22Rv1 (cell line): ENCODE measurements around the gene TOB2.

ENCODE experiments used
- H3K27ac ChIP-seq: fragments of 450-650 bp; 2 replicates; pipeline ENCODE4 v1.5.1; 2017
- CTCF ChIP-seq: fragments of 450-650 bp; IDR thresholded peaks from 2 replicates; pipeline ENCODE4 v1.5.1; 2017; ENCODE audit warnings: mild to moderate bottlenecking
- ZFX ChIP-seq: fragments of 450-650 bp; IDR thresholded peaks from 2 replicates; pipeline ENCODE4 v1.6.1; 2017; ENCODE audit warnings: antibody characterized with exemption, borderline replicate concordance

The TOB2 gene

DNA sequence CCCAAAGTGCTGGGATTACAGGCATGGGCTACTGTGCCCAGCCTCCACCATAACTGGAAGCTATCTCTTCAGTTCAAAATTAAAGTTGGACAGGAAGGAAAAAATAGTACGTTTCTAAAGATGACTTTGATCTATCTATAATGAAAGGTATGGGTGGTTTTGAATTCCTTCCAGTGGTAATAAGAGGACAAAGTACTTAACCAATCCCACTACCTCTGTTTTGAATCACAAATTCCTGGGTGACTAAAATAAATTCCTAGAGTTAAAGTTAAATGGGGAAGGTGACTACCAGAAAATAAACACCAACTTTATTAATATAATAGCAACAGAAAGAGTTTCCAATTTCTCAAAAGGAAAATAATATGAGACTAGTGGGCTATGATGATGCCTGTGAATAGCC is 12.8 kb upstream of the TOB2 start:
- H3K27ac ChIP-seq = no peak overlapping the region
- TF ChIP-seq ZFX = no peak
- no peak for TF ChIP-seq CTCF

- H3K27ac ChIP-seq = no peak overlapping the region
- TF ChIP-seq CTCF = no peak
- TF ChIP-seq ZFX = no peak
Measured at GRCh38 chr22:41458161-41458728, 11.6 kb upstream of the TOB2 start.

GRCh38 chr22:41448189-41448808 is 1.7 kb upstream of the TOB2 start:
- TF ChIP-seq ZFX (no peak), CTCF (no peak)
- H3K27ac ChIP-seq = peak overlapping the region; percentile 100

DNA sequence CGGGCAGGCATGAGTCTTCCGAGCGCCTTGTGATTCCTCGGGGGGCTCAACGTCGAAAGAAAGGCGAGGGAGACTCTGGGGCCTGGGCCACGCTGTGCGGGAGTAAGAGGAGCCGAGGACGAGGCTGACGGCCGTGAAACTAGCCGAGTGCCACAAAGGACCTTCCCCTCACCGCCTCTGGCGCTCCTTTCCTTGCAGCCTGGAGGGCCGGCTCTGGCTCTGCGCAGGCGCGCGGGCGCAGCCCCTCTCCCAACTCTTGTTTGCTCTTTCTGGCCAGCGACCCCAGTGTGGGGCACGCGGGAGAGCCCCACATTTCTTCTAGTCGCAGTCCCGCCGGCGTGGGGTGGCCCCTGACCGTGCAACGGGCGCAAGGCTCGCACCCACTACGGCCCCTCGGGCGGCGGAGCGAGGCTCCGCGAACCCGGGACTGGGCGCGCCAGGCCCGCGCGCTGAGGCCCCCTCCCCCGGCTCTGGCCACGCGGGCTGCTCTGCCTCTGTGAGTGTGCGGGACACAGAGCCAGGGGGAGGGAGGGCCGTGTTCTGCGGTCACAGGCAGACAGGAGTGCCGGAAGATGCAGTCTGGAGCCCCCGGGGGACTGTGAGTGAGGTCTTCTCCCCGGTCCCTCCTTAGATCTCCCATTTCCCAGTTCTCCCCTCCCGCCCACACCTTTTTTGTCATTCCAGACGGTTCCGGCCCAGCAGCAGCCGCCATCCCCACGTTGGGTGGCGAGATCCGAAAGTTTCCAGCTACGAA is 1.0 kb upstream of the TOB2 start:
- no peak for TF ChIP-seq CTCF
- no peak for TF ChIP-seq ZFX
- H3K27ac ChIP-seq = peak overlapping the region; percentile 100

DNA sequence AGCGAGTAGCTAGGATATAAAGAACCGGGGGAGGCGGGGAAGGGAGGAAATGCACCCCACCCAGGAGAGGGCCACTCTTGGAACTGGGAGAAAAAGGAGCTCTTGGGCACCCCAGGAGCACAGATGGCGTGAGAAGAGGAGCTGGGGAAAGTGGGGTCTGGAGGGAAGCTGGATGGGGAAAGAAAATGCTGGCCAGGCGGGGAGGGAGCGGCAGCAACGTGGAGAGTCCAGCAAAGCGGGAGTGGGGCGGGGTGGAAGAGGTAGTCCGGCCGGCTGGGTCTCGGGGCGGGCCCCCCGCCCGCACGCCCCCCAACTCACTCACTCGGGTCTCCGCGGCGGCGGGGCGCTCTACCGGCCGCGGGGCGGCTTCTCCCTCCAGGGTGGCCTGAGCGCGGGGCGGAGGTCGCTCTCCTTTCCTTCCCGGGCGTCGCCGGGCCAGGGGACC is 522 bp downstream of the TOB2 start:
- TF ChIP-seq ZFX = no peak
- no peak for TF ChIP-seq CTCF
- H3K27ac ChIP-seq = peak overlapping the region; percentile 100

DNA sequence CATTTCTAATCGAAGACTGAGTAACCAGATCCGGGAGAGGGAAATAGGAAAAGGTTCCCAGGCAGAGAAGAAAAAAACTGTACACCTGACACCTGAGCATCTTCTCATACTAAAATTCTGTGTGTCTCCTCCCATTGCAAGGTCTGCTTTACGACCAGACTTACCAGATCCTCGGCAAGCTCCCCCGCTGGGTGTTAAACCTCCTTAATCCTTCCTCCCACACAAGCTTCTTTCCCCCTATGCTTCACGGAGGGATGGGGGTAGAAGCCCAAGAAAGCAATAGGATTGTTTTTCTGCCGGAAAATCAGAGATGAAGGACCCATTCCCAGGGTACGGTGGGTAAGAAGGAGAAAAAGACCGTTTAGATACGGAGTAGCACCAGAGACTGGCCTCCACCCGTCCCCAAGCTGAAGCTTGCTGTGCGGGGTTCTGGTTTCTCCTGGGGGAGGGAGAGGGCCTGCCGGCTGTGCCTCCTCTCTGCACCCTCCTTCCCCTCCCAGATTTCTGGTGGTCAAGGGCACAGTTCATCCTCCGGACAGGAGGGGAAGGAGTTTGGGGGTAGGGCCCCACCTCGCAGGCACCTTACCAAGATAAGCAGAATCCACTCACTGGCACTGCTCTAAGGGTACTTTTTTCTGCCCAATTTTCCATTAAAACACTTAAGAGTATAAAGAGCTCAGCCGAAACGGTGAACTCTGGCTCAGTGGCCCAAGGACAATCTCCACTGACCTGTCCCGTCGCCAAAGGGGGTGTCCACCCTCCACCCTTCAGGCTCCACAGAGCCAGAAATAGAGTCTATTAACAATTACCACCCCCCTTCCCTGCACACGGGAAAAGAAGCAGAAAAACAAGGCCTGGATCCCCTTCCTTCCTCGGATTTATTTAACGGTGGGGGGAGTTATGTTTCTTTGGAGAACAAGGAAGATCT is 1.2 kb downstream of the TOB2 start:
- H3K27ac ChIP-seq = peak overlapping the region; percentile 100
- TF ChIP-seq ZFX = no peak
- TF ChIP-seq CTCF = no peak
